GM19467 (cell line): Measurements from ENCODE around the gene FAT1.

Source experiments
- ATAC-seq: cut with Tn5 transposase; IDR thresholded peaks from one replicate; pipeline ENCODE4 v1.9.1; 2021; ENCODE audit warnings: mild to moderate bottlenecking, moderate library complexity; ENCODE audit not compliant: unreplicated experiment

The FAT1 gene

GRCh38 chr4:186700746-186701145 lies 22.9 kb downstream of the FAT1 start:
- no peak for ATAC-seq

- ATAC-seq = no peak
Observed at GRCh38 chr4:186699881-186700397, 23.7 kb downstream of the FAT1 start.

- ATAC-seq = no peak
Observed at GRCh38 chr4:186699298-186699697, 24.4 kb downstream of the FAT1 start.

- no peak for ATAC-seq
Observed at GRCh38 chr4:186698525-186698924, 25.1 kb downstream of the FAT1 start.

- no peak for ATAC-seq
Observed at GRCh38 chr4:186698028-186698427, 25.6 kb downstream of the FAT1 start.

- no peak for ATAC-seq
Observed at GRCh38 chr4:186695392-186695791, 28.3 kb downstream of the FAT1 start.

- no peak for ATAC-seq
Observed at GRCh38 chr4:186693894-186694293, 29.8 kb downstream of the FAT1 start.

GRCh38 chr4:186693159-186693815 lies 30.4 kb downstream of the FAT1 start:
- ATAC-seq = no peak

GRCh38 chr4:186691396-186691795 lies 32.3 kb downstream of the FAT1 start:
- ATAC-seq = no peak

- ATAC-seq = no peak
Observed at GRCh38 chr4:186689476-186689875, 34.2 kb downstream of the FAT1 start.

- no peak for ATAC-seq
Observed at GRCh38 chr4:186688150-186688943, 35.3 kb downstream of the FAT1 start.

- ATAC-seq = no peak
Observed at GRCh38 chr4:186687265-186687664, 36.4 kb downstream of the FAT1 start.

GRCh38 chr4:186685767-186686183 lies 37.9 kb downstream of the FAT1 start:
- ATAC-seq = no peak

GRCh38 chr4:186684889-186685309 lies 38.8 kb downstream of the FAT1 start:
- no peak for ATAC-seq

- ATAC-seq = no peak
Observed at GRCh38 chr4:186684220-186684619, 39.4 kb downstream of the FAT1 start.

GRCh38 chr4:186680641-186681040 lies 43.0 kb downstream of the FAT1 start:
- ATAC-seq = no peak

- no peak for ATAC-seq
Observed at GRCh38 chr4:186676531-186677161, 47.0 kb downstream of the FAT1 start.

GRCh38 chr4:186669735-186670134 lies 53.9 kb downstream of the FAT1 start:
- no peak for ATAC-seq

- no peak for ATAC-seq
Observed at GRCh38 chr4:186669159-186669731, 54.4 kb downstream of the FAT1 start.

- no peak for ATAC-seq
Observed at GRCh38 chr4:186666750-186667149, 56.9 kb downstream of the FAT1 start.

GRCh38 chr4:186666252-186666651 lies 57.4 kb downstream of the FAT1 start:
- ATAC-seq = no peak
